GM12801 (cell line): Measurements from ENCODE around the gene MYO1B.

Source experiments
- TF ChIP-seq, protein P1 (sequence below): IDR thresholded peaks from one replicate; pipeline ENCODE4 v1.5.1; 2011; ENCODE audit warnings: control low read depth; ENCODE audit not compliant: insufficient read length; ENCODE audit errors: extremely low read depth

MYO1B gene

DNA sequence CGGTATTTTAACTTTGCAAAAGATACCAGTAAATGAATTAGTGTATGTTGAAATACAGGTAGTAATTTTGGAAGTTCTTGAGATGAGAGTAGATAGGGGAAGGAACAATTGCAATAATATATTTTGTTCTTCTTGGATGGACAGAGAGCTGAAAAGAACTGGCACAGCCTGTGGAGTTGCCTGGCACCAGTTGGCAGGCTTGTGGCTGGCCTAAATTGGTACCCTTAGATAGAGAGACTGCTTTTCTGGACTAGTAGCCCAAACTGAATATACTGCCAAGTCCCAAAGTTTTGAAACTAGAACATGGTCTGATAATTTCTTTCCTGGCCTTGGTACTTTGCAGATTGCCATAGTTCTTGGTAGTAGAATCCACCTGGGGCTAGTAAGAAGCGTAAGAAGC, 26.9 kb downstream of the MYO1B start:
- TF ChIP-seq, protein P1, sequence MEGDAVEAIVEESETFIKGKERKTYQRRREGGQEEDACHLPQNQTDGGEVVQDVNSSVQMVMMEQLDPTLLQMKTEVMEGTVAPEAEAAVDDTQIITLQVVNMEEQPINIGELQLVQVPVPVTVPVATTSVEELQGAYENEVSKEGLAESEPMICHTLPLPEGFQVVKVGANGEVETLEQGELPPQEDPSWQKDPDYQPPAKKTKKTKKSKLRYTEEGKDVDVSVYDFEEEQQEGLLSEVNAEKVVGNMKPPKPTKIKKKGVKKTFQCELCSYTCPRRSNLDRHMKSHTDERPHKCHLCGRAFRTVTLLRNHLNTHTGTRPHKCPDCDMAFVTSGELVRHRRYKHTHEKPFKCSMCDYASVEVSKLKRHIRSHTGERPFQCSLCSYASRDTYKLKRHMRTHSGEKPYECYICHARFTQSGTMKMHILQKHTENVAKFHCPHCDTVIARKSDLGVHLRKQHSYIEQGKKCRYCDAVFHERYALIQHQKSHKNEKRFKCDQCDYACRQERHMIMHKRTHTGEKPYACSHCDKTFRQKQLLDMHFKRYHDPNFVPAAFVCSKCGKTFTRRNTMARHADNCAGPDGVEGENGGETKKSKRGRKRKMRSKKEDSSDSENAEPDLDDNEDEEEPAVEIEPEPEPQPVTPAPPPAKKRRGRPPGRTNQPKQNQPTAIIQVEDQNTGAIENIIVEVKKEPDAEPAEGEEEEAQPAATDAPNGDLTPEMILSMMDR = no peak

DNA sequence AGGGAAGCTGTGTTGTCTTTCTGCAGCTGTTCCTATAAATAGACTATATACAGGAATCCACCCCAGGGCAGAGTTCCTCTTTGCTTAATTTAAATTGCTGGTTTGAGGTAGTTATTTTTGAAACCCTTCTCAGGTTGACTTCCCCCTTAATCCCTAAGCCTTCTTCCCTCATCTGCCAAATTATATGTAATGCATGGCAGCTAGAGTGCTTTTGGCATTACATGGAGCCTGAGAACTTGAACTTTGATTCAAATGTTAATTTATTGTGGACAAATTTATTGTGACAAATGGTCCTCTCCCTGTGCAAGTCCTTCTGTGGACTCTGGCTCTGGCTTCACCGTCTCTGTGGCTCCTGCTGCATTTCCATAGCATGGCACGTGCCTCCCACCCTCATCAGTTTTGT, 29.2 kb downstream of the MYO1B start:
- TF ChIP-seq, protein P1 = no peak

- TF ChIP-seq, protein P1 = no peak
These were observed 31.7 kb downstream of the MYO1B start for GRCh38 chr2:191276792-191277465.

DNA sequence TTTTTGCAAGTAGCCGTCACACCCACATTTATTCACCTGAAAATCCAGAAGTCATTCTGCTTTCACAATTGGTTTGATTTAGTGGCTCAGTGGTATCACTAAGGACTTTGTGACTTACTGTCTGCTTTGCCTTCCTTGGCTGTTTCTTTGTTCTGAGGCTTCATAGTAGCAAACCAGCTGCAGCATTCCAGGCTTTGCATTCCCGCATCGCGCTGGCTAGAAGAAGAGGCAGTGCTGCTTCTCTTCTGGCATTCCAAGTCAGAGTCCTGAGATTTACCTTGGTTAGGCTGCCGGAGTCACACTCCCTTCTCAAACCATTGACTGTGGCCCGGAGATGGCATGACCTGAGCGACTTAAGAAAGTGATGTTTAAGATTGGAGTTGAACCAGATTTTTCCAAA, 35.1 kb downstream of the MYO1B start:
- TF ChIP-seq, protein P1 = no peak

DNA sequence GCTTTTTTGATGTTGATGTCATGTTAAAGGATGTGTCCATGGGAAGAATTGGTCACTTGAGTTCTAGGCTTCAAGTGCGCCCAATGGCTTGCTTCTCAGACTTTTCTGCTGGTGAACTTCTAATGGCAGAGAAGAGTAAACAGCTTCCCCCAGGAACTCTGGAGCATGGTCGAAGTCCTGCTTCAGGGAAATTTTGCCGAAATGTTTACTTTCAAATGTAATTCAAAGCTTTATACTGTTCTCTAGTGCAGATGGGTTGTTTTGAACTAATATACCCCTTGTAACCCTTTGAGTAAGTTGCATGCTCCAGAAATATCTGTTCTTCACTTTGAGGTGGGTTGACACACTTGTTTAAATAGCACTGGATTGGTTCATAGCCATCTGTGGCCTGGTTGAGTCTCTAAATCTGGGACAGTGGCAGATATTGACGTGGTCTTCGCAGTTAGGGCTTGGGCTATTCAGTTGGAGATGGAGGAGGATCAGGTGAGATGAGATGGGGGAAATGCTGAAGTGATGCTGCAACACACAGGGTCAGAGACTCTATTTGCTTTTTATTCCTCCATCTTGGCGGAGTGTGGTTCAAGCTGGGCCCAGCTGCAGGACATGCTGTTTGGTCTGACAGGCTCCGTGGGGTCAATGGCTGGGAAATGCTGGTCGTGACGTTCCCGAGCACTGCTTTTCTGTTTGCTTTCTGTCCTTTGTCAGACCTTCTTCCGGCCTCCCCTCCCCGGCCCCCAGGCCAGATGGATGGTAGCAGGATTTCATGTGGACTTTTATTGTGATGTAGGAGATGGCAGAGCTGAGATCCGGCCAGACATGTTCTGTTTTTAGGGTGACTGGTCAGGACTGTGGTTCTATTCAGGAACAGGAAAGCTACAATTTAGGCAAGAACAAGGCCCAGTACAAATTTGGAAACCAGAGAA, 35.9 kb downstream of the MYO1B start:
- TF ChIP-seq, protein P1 = no peak

GRCh38 chr2:191285252-191285651, 40.0 kb downstream of the MYO1B start:
- TF ChIP-seq, protein P1 = no peak

- TF ChIP-seq, protein P1 = no peak
These were observed 42.6 kb downstream of the MYO1B start for GRCh38 chr2:191287820-191288219.
